ENCODE measurements around the gene TTLL11.
"Not testable (repeated sequence)": the region's sequence is repeated elsewhere in the genome, so short reads cannot be mapped to it uniquely, and the experiment has no call there.

TTLL11 gene

GRCh38 chr9:121896545-121896943 lies 196.6 kb downstream of the TTLL11 start:
- DNase-seq: no peak

- no peak for DNase-seq
Observed at GRCh38 chr9:121895818-121896544, 197.1 kb downstream of the TTLL11 start.

- no peak for DNase-seq
Observed at GRCh38 chr9:121895358-121895757, 197.8 kb downstream of the TTLL11 start.

- DNase-seq: not testable (repeated sequence)
Observed at GRCh38 chr9:121894380-121894779, 198.7 kb downstream of the TTLL11 start.

GRCh38 chr9:121893786-121894185 lies 199.3 kb downstream of the TTLL11 start:
- no peak for DNase-seq

GRCh38 chr9:121892706-121893105 lies 200.4 kb downstream of the TTLL11 start:
- DNase-seq: no peak

- no peak for DNase-seq
Observed at GRCh38 chr9:121890746-121891145, 202.4 kb downstream of the TTLL11 start.

GRCh38 chr9:121889990-121890563 lies 203.0 kb downstream of the TTLL11 start:
- DNase-seq: no peak

- no peak for DNase-seq
Observed at GRCh38 chr9:121888438-121888775, 204.7 kb downstream of the TTLL11 start.

GRCh38 chr9:121887553-121888437 lies 205.3 kb downstream of the TTLL11 start:
- DNase-seq: no peak

GRCh38 chr9:121886759-121887485 lies 206.2 kb downstream of the TTLL11 start:
- no peak for DNase-seq

GRCh38 chr9:121885345-121885901 lies 207.7 kb downstream of the TTLL11 start:
- no peak for DNase-seq

- DNase-seq: no peak
Observed at GRCh38 chr9:121884057-121884541, 209.0 kb downstream of the TTLL11 start.

- no peak for DNase-seq
Observed at GRCh38 chr9:121883281-121884056, 209.6 kb downstream of the TTLL11 start.

- no peak for DNase-seq
Observed at GRCh38 chr9:121881920-121882500, 211.1 kb downstream of the TTLL11 start.

GRCh38 chr9:121880343-121880898 lies 212.7 kb downstream of the TTLL11 start:
- DNase-seq: no peak

- DNase-seq: no peak
Observed at GRCh38 chr9:121878271-121878822, 214.8 kb downstream of the TTLL11 start.

- no peak for DNase-seq
Observed at GRCh38 chr9:121876658-121877271, 216.3 kb downstream of the TTLL11 start.

- no peak for DNase-seq
Observed at GRCh38 chr9:121876255-121876654, 216.9 kb downstream of the TTLL11 start.

- no peak for DNase-seq
Observed at GRCh38 chr9:121874524-121874923, 218.6 kb downstream of the TTLL11 start.
